Gastrocnemius medialis (tissue), 4 donors: ENCODE results near the gene P2RX2.

Experiments
- POLR2A ChIP-seq, 2 donors: fragments of 450-650 bp; IDR thresholded peaks; one replicate each; pipeline ENCODE4 v1.6.1; 2017; ENCODE audit warnings: antibody characterized with exemption in 2 of 2, mild to moderate bottlenecking in 2 of 2, moderate library complexity in 2 of 2
- TF ChIP-seq, protein P1 (sequence below), 5 experiments: fragments of 450-650 bp in 3 of 5; fragments of 200-600 bp in 2 of 5; sonication (generic) in 2 of 5; IDR thresholded peaks in 4 of 5; conservative IDR thresholded peaks in 1 of 5; 1 replicate in 4 of 5; 2 replicates in 1 of 5; pipeline ENCODE4 v1.5.1; 2016 to 2019; ENCODE audit warnings: antibody characterized with exemption in 5 of 5, mild to moderate bottlenecking in 3 of 5, moderate library complexity in 3 of 5

DNA sequence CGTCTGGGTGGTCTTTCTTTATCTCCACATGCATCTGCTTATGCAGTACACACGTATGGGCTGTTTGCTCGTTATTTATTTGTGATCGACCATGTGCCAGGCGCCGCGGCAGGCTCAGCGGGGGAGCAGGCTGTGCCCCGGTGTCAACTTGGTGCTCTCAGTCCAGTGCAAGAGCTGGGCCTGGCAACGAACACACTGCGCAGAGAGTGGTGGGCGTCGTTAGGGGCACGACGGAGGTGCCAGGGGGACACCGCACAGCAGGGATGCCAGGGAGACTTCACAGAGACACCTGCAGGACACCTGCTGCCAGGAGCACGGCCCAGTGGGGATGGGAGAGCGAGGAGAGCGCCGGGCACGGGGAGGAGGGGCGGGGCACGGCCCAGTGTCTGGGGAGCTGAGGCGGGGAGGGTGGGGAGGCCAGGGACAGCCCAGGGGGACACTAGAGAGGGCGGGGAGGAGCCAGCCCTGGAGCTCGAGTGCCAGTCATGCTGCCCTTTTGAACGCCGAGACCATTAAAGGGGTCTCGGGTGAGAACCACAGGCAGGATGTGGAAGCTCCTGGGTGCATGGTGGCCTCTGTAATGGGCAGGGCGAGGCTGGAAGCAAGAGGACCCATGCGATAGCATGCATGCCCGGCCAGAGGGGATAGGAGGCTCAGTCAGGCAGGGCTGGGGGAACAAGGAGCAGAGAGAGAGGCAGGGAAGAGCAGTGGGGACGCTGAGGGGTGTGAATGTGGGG, 7.5 kb upstream of the P2RX2 start:
- TF ChIP-seq, protein P1, sequence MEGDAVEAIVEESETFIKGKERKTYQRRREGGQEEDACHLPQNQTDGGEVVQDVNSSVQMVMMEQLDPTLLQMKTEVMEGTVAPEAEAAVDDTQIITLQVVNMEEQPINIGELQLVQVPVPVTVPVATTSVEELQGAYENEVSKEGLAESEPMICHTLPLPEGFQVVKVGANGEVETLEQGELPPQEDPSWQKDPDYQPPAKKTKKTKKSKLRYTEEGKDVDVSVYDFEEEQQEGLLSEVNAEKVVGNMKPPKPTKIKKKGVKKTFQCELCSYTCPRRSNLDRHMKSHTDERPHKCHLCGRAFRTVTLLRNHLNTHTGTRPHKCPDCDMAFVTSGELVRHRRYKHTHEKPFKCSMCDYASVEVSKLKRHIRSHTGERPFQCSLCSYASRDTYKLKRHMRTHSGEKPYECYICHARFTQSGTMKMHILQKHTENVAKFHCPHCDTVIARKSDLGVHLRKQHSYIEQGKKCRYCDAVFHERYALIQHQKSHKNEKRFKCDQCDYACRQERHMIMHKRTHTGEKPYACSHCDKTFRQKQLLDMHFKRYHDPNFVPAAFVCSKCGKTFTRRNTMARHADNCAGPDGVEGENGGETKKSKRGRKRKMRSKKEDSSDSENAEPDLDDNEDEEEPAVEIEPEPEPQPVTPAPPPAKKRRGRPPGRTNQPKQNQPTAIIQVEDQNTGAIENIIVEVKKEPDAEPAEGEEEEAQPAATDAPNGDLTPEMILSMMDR (IDR thresholded peaks at IDR 0.05 in 4 of 5, conservative IDR thresholded peaks at IDR 0.05 in 1 of 5) = no peak
- TF ChIP-seq POLR2A (IDR thresholded peaks at IDR 0.05) = no peak
